Upper lobe of left lung (tissue), 4 donors: ENCODE measurements around the gene CALB2.

Experiments used
- CTCF ChIP-seq, 6 experiments: fragments of 450-650 bp in 4 of 6; fragments of 200-600 bp in 2 of 6; sonication (generic) in 2 of 6; IDR thresholded peaks; one replicate each; pipeline ENCODE4 v1.5.1; 2016 to 2019; ENCODE audit warnings: antibody characterized with exemption in 6 of 6
- EP300 ChIP-seq, 4 donors: sonication (generic); formaldehyde crosslinking; IDR thresholded peaks; one replicate each; pipeline ENCODE4 v1.5.1; 2017; ENCODE audit warnings: antibody characterized with exemption in 4 of 4, control low read depth in 2 of 4
- POLR2A ChIP-seq, 4 donors: fragments of 450-650 bp; IDR thresholded peaks; one replicate each; pipeline ENCODE4 v1.5.1; 2016 to 2017; ENCODE audit warnings: antibody characterized with exemption in 4 of 4, mild to moderate bottlenecking in 2 of 4
- POLR2AphosphoS5 ChIP-seq, 2 donors: sonication (generic); formaldehyde crosslinking; IDR thresholded peaks; one replicate each; pipeline ENCODE4 v1.5.1; 2017; ENCODE audit warnings: antibody characterized with exemption in 2 of 2

- TF ChIP-seq EP300 (IDR thresholded peaks at IDR 0.05) (no peak), POLR2AphosphoS5 (IDR thresholded peaks at IDR 0.05) (no peak), CTCF (IDR thresholded peaks at IDR 0.05) (no peak), POLR2A (IDR thresholded peaks at IDR 0.05) (no peak)
These were observed 44.2 kb downstream of the CALB2 start for GRCh38 chr16:71402674-71403073.
